Brain microvascular endothelial cell (primary cell): ENCODE results near the gene PARP3.

Experiments
- DNase-seq: peaks from one replicate; pipeline ENCODE4 v3.0.0-alpha.2; 2020
- H3K27ac ChIP-seq: fragments of 250-450 bp; sonication (Bioruptor Pico); 2 replicates; pipeline ENCODE4 v1.5.1; 2020; ENCODE audit warnings: mild to moderate bottlenecking, moderate library complexity
- H3K27me3 ChIP-seq: fragments of 250-450 bp; sonication (Bioruptor Pico); replicated peaks from 2 replicates; pipeline ENCODE4 v1.5.1; 2020; ENCODE audit warnings: mild to moderate bottlenecking
- H3K36me3 ChIP-seq: fragments of 250-450 bp; sonication (Bioruptor Pico); replicated peaks from 2 replicates; pipeline ENCODE4 v1.5.1; 2020; ENCODE audit warnings: mild to moderate bottlenecking
- H3K4me3 ChIP-seq: 2 replicates; pipeline ENCODE4 v1.5.1; 2011; ENCODE audit warnings: low read depth, mild to moderate bottlenecking, control low read depth, low read length, moderate library complexity
- CTCF ChIP-seq: IDR thresholded peaks from 2 replicates; pipeline ENCODE4 v1.5.1; 2011; ENCODE audit warnings: low read depth, mild to moderate bottlenecking, moderate library complexity, low read length, control low read depth, inconsistent platforms; ENCODE audit errors: missing control alignments
- in situ Hi-C: cut with HindIII; loops from 2 replicates; pipeline ENCODE4 v1.10.0; 2017; ENCODE audit warnings: low sequenced_read_pairs, low pct_ligation_motif_present

Gene PARP3

GRCh38 chr3:51967384-51968169, 25.4 kb downstream of the PARP3 start, which contains the start of gene PCBP4:
Gene PCBP4, minus strand, starts transcription at chr3:51967454. Its CDS starts 6,214 bp downstream, at chr3:51961240.
- TF ChIP-seq CTCF: no peak
- in situ Hi-C loops: no loop called here
- no peak within 1 kb of the TSS for H3K27ac ChIP-seq
- H3K4me3 ChIP-seq: peak within 1 kb of the TSS; percentile 62
- no peaks in the 10 kb centered on the region for H3K27me3 ChIP-seq
- H3K36me3 ChIP-seq: no peaks in the 10 kb centered on the region
- DNase-seq: no peak

GRCh38 chr3:51968170-51968775, 26.1 kb downstream of the PARP3 start:
- DNase-seq: no peak
- no peaks in the 10 kb centered on the region for H3K27me3 ChIP-seq
- in situ Hi-C loops: no loop called here
- no peak overlapping the region for H3K27ac ChIP-seq
- peak overlapping the region; percentile 61 for H3K4me3 ChIP-seq
- H3K36me3 ChIP-seq: no peaks in the 10 kb centered on the region
- no peak for TF ChIP-seq CTCF

GRCh38 chr3:51968883-51969678, 26.9 kb downstream of the PARP3 start:
- no peak for DNase-seq
- in situ Hi-C loops: no loop called here

DNA sequence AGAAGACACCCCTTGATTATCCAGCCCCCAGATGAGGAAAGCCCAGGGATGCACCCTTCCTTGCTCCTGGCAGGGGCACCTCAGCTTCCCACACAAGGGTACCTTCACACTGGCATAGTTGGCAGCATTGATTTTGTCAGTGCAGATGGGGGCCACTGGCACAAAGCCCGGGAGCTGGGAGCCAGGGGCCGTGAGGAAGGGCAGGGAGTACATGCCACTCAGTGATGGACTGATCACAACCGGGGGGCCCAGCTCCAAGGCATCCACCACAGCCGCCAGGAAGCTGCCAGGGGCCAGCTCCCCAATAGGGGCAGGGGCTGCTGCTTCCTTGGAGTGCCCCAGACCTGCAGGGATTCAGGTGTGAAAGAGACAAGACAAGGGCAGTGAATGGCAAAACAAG, 27.7 kb downstream of the PARP3 start:
- Histone ChIP-seq H3K36me3 (no peaks in the 10 kb centered on the region), H3K27me3 (no peaks in the 10 kb centered on the region), H3K4me3 (no peak overlapping the region), H3K27ac (no peak overlapping the region)
- DNase-seq: no peak
- TF ChIP-seq CTCF: no peak
- in situ Hi-C loops: no loop called here

More at GRCh38 chr3:51968883-51969678, 26.9 kb downstream of the PARP3 start:
- Histone ChIP-seq H3K4me3 (no peak overlapping the region), H3K27ac (no peak overlapping the region), H3K27me3 (no peaks in the 10 kb centered on the region), H3K36me3 (no peaks in the 10 kb centered on the region)
- no peak for TF ChIP-seq CTCF

GRCh38 chr3:51970606-51971300, 28.6 kb downstream of the PARP3 start:
- Histone ChIP-seq H3K27ac (no peak overlapping the region), H3K4me3 (no peak overlapping the region), H3K36me3 (no peaks in the 10 kb centered on the region), H3K27me3 (no peaks in the 10 kb centered on the region)
- no peak for DNase-seq
- no peak for TF ChIP-seq CTCF
- in situ Hi-C loops: no loop called here
